ENCODE data around the gene FOXO3. TPM values are rescaled to one million over a fixed set of nuclear protein-coding genes. Genes with fewer than 3 reads are reported as not detected.

Gene FOXO3
- total and polyA plus RNA-seq, 2 of the 8 experiments (the other 6 are each of a cell fraction or from before 2014, with no cell fraction given) = 13.1 to 19.3 TPM

DNA sequence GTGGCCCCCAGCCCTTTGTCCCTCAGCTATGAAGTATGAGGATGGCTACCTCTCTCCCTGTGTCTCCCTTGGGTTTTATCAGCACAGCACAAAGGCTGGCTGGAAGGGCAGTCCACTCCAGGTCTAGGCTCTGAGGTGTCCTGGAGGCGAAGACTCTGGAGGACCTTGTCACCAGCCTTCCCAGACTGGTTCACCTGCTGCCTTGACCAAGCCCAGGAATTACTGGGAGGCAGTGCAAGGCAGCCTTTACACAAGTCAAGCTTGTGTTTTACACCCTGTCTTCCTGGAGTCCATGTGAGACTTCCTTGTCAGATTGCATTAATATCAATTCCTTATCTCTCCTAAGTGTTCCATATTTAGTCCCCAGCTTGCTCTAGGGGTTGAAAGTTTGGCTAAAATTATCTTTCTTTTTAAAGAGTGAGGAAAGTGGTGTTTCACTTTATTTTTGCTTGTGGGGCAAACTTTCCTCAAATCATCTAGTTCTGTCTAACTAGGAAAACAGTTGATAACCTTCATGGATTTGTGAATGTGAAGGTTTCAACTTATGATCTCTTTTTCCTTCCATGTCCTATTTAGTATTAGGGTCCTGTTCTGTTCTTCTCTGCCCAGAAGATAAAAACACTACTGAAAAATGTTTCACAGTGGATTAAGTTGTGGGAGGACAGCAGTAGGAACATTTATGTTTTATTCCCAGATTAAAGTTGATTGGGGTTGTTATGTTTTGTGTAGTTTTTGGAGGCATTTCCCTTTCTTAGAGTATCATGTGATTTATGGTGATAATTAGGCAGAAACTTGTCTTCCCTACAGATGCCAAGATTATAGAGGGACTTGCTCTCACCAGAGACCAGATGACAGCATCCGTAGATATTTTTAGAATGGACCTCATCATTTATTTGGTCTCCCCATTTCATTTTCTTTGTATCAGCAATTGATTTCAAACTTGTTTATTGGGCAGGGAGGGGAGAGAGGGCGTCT is 114.8 kb downstream of the FOXO3 start:
- no peak overlapping the region for H2BK5ac ChIP-seq (ENCODE audit: low read depth, low read length)
- H4K20me1 ChIP-seq (replicated peaks in 1 of 2; ENCODE audit: control insufficient read depth in 1 of 2, insufficient read depth in 2 of 2, low read length in 2 of 2) = no peaks in the 10 kb centered on the region
- no peak overlapping the region for H3K18ac ChIP-seq (ENCODE audit: extremely low read depth, low read length)
- H2AK5ac ChIP-seq (ENCODE audit: low read depth, low read length) = no peak overlapping the region
- no peak overlapping the region for H3K4ac ChIP-seq (replicated peaks; ENCODE audit: insufficient read length, low read depth, low read length)
- H3K36me3 ChIP-seq (ENCODE audit: control insufficient read depth in 2 of 4, insufficient read depth in 4 of 4, low read length in 3 of 4) = no peaks in the 10 kb centered on the region
- no peak overlapping the region for H3K4me2 ChIP-seq (ENCODE audit: insufficient read depth in 1 of 2, low read depth in 2 of 2, low read length in 2 of 2)
- H2AFZ ChIP-seq (ENCODE audit: low read length) = no peak overlapping the region
- no peak overlapping the region for H3K23ac ChIP-seq (ENCODE audit: insufficient read length)
- H3K14ac ChIP-seq (ENCODE audit: insufficient read length) = no peak overlapping the region
- no peaks in the 10 kb centered on the region for H3K9me3 ChIP-seq (ENCODE audit: insufficient read depth in 2 of 2, low read depth in 1 of 2, low read length in 1 of 2)
- H2BK120ac ChIP-seq (replicated peaks; ENCODE audit: low read depth, low read length) = no peak overlapping the region
- no peak overlapping the region for H2BK15ac ChIP-seq (ENCODE audit: low read length)
- H4K91ac ChIP-seq (replicated peaks; ENCODE audit: insufficient read length, low read length) = no peak overlapping the region
- H2BK20ac ChIP-seq (ENCODE audit: low read length) = no peak overlapping the region
- FAIRE-seq = no peak
- no peak overlapping the region for H3K9ac ChIP-seq (replicated peaks in 1 of 4; ENCODE audit: extremely low read depth in 1 of 4, low read depth in 3 of 4, low read length in 3 of 4)
- DNase-seq (ENCODE audit: low read depth in 1 of 2, low spot score in 2 of 2) = no peak
- H3K27me3 ChIP-seq (replicated peaks in 1 of 4; ENCODE audit: control insufficient read depth in 3 of 4, extremely low read depth in 1 of 4, insufficient read depth in 3 of 4, low read length in 3 of 4) = no peaks in the 10 kb centered on the region
- no peak overlapping the region for H3K27ac ChIP-seq (ENCODE audit: low read depth, low read length)
- H4K5ac ChIP-seq (ENCODE audit: insufficient read length, low read depth, low read length) = no peak overlapping the region
- no peak overlapping the region for H3K4me3 ChIP-seq (ENCODE audit: extremely low read depth in 1 of 4, insufficient read depth in 2 of 4, low read depth in 3 of 4, low read length in 4 of 4)
- no peak overlapping the region for H3K56ac ChIP-seq (replicated peaks; ENCODE audit: insufficient read length, low read depth, low read length)
- ChIA-PET POLR2A (ENCODE audit: partially characterized antibody) (interaction anchor here (1.5 kb wide), 2 partner anchors 113 kb away, joined by 3 read pairs; no protein-coding TSS in a partner anchor), CTCF (ENCODE audit: partially characterized antibody) (no interaction called here)
- no peaks in the 10 kb centered on the region for H3K23me2 ChIP-seq (ENCODE audit: low read depth, low read length)
- no peak overlapping the region for H4K8ac ChIP-seq (ENCODE audit: extremely low read depth, insufficient read depth, low read length)
- peaks cover 0 to 38% of the 10 kb centered on the region in 2 experiments; a peak in 2 of 4 replicates for H3K79me2 ChIP-seq (ENCODE audit: control insufficient read depth in 1 of 2, insufficient read depth in 2 of 2, low read length in 2 of 2)
- H2BK12ac ChIP-seq (ENCODE audit: low read depth, low read length) = no peak overlapping the region; the same call in 1 of the 2 replicates
- 90% methylated on average over 3 of the region's 3 CpGs; no CpG with 5 or more reads in 1 of the 2 experiments for WGBS, 2 experiments (ENCODE audit: extremely low coverage in 1 of 2, insufficient coverage in 1 of 2, insufficient read length in 1 of 2, insufficient replicate concordance in 2 of 2, low coverage in 1 of 2, low lambda C conversion rate in 2 of 2, missing lambda C conversion rate in 1 of 2)
- H3K4me1 ChIP-seq (replicated peaks in 1 of 4; ENCODE audit: control insufficient read depth in 3 of 4, insufficient read depth in 4 of 4, low read length in 3 of 4) = peaks cover 7 to 21% (median 14%) of the 10 kb centered on the region in 4 experiments
- peaks cover 3% of the 10 kb centered on the region; the same call in 1 of the 2 replicates for H3K79me1 ChIP-seq (ENCODE audit: low read depth, low read length)
- no peak for TF ChIP-seq EGR1 (IDR thresholded peaks at IDR 0.05; ENCODE audit: borderline replicate concordance, low read depth, low read length)
- no peak for TF ChIP-seq TAF7 (optimal IDR thresholded peaks at IDR 0.05; ENCODE audit: borderline replicate concordance, low read depth, low read length)
- no peak for TF ChIP-seq JUN (IDR thresholded peaks at IDR 0.05; ENCODE audit: low read depth, low read length)
- TF ChIP-seq SP1 (IDR thresholded peaks at IDR 0.05; ENCODE audit: low read depth, low read length) = no peak
- no peak for TF ChIP-seq BACH1 (IDR thresholded peaks at IDR 0.05; ENCODE audit: low read length)
- no peak for TF ChIP-seq CTBP2 (IDR thresholded peaks at IDR 0.05; ENCODE audit: borderline replicate concordance, insufficient read depth, insufficient read length, low read length)
- no peak for TF ChIP-seq SRF (IDR thresholded peaks at IDR 0.05; ENCODE audit: low read depth, low read length)
- no peak for TF ChIP-seq CBX5 (IDR thresholded peaks at IDR 0.05; ENCODE audit: low read depth, low read length)
- no peak for TF ChIP-seq USF2 (IDR thresholded peaks at IDR 0.05; ENCODE audit: low read length)
- TF ChIP-seq CHD2 (IDR thresholded peaks at IDR 0.05; ENCODE audit: low read length) = no peak
